ENCODE data around the gene TCEA3. TPM values are rescaled to one million over a fixed set of nuclear protein-coding genes. Genes with fewer than 3 reads are reported as not detected.

The TCEA3 gene
- total RNA-seq, 2 donors from 2014 or later: 147 to 186 TPM

- DNase-seq: peak; percentile 84 to 88
- peak; percentile 69 for ATAC-seq
Measured at GRCh38 chr1:23423415-23424292, 894 bp downstream of the TCEA3 start.

GRCh38 chr1:23422941-23423340, 1.6 kb downstream of the TCEA3 start:
- ATAC-seq (peak; percentile 9), DNase-seq (peak in 1 of 2 donors; percentile 34)
- intact Hi-C loops (cut with DNase I, micrococcal nuclease): no loop called here

More at GRCh38 chr1:23423415-23424292, 894 bp downstream of the TCEA3 start:
- intact Hi-C loops (cut with DNase I, micrococcal nuclease): no loop called here

GRCh38 chr1:23422241-23422877, 2.2 kb downstream of the TCEA3 start:
- ATAC-seq: peak; percentile 65

GRCh38 chr1:23421753-23422240, 2.8 kb downstream of the TCEA3 start:
- DNase-seq (peak in 1 of 2 donors; percentile 30), ATAC-seq (peak; percentile 48)
- intact Hi-C loops (cut with DNase I, micrococcal nuclease): no loop called here

More at GRCh38 chr1:23422241-23422877, 2.2 kb downstream of the TCEA3 start:
- intact Hi-C loops (cut with DNase I, micrococcal nuclease): no loop called here
- peak; percentile 93 to 94 for DNase-seq

GRCh38 chr1:23421343-23421742, 3.2 kb downstream of the TCEA3 start:
- intact Hi-C loops (cut with DNase I, micrococcal nuclease): no loop called here
- ATAC-seq (no peak), DNase-seq (no peak)

- ATAC-seq (no peak), DNase-seq (no peak)
- intact Hi-C loops (cut with DNase I, micrococcal nuclease): no loop called here
Measured at GRCh38 chr1:23420778-23421177, 3.8 kb downstream of the TCEA3 start.

- intact Hi-C loops (cut with DNase I, micrococcal nuclease): no loop called here
- ATAC-seq: no peak
- DNase-seq: no peak
Measured at GRCh38 chr1:23419180-23419579, 5.4 kb downstream of the TCEA3 start.

- intact Hi-C loops (cut with DNase I, micrococcal nuclease): no loop called here
- peak in 1 of 2 donors; percentile 55 for DNase-seq
- ATAC-seq: no peak
Measured at GRCh38 chr1:23417570-23417969, 7.0 kb downstream of the TCEA3 start.

- no peak for DNase-seq
- intact Hi-C loops (cut with DNase I, micrococcal nuclease): no loop called here
Measured at GRCh38 chr1:23416964-23417363, 7.6 kb downstream of the TCEA3 start.

GRCh38 chr1:23408797-23409290, 15.7 kb downstream of the TCEA3 start:
- ATAC-seq: no peak
- intact Hi-C loops (cut with DNase I, micrococcal nuclease): no loop called here
- no peak for DNase-seq

More at GRCh38 chr1:23416964-23417363, 7.6 kb downstream of the TCEA3 start:
- ATAC-seq: no peak

- intact Hi-C loops (cut with DNase I, micrococcal nuclease): no loop called here
- ATAC-seq: no peak
- DNase-seq: no peak
Measured at GRCh38 chr1:23407016-23407630, 17.4 kb downstream of the TCEA3 start.

GRCh38 chr1:23405946-23406345, 18.6 kb downstream of the TCEA3 start:
- no peak for ATAC-seq
- DNase-seq: no peak
- intact Hi-C loops (cut with DNase I, micrococcal nuclease): no loop called here

- peak; percentile 83 for ATAC-seq
- peak; percentile 91 for DNase-seq
- intact Hi-C loops (cut with DNase I, micrococcal nuclease): no loop called here
Measured at GRCh38 chr1:23403735-23404486, 20.6 kb downstream of the TCEA3 start.

- no peak for DNase-seq
- no peak for ATAC-seq
- intact Hi-C loops (cut with DNase I, micrococcal nuclease): no loop called here
Measured at GRCh38 chr1:23403355-23403734, 21.2 kb downstream of the TCEA3 start.

GRCh38 chr1:23403038-23403336, 21.6 kb downstream of the TCEA3 start:
- intact Hi-C loops (cut with DNase I, micrococcal nuclease): no loop called here
- DNase-seq (no peak), ATAC-seq (peak; percentile 22)

- peak; percentile 51 to 59 for DNase-seq
- peak; percentile 50 for ATAC-seq
- intact Hi-C loops (cut with DNase I, micrococcal nuclease): no loop called here
Measured at GRCh38 chr1:23402286-23403037, 22.1 kb downstream of the TCEA3 start.

GRCh38 chr1:23401313-23401712, 23.2 kb downstream of the TCEA3 start:
- ATAC-seq: no peak
- intact Hi-C loops (cut with DNase I, micrococcal nuclease): no loop called here
- DNase-seq: no peak
